ENCODE results near the gene UBE3A.

GRCh38 chr15:25438601-25439368 is at the start of gene UBE3A:
- TF ChIP-seq CTCF (IDR thresholded peaks at IDR 0.05) (peak in 1 of 3 experiments; percentile 60), POLR2A (IDR thresholded peaks at IDR 0.05) (peak; percentile 35)
